Activated CD4-positive, alpha-beta T cell treated with anti-CD3 and anti-CD28 coated beads for 48 hours (primary cell): ENCODE results near the gene CD99.
"Not testable (repeated sequence)": the region's sequence is repeated elsewhere in the genome, so short reads cannot be mapped to it uniquely, and the experiment has no call there.

Source experiments
- DNase-seq: peaks from one replicate; pipeline ENCODE4 v3.0.0-alpha.2; 2020

CD99 gene

GRCh38 chrX:2732649-2733048 lies 41.6 kb downstream of the CD99 start:
- DNase-seq = no peak

GRCh38 chrX:2733286-2733685 lies 42.2 kb downstream of the CD99 start:
- no peak for DNase-seq

- no peak for DNase-seq
Observed at GRCh38 chrX:2735270-2735669, 44.2 kb downstream of the CD99 start.

GRCh38 chrX:2740672-2741071 lies 49.6 kb downstream of the CD99 start:
- no peak for DNase-seq

- DNase-seq = no peak
Observed at GRCh38 chrX:2741386-2741785, 50.3 kb downstream of the CD99 start.

- DNase-seq = not testable (repeated sequence)
Observed at GRCh38 chrX:2746250-2746649, 55.2 kb downstream of the CD99 start.

- no peak for DNase-seq
Observed at GRCh38 chrX:2748171-2748814, 57.2 kb downstream of the CD99 start.

GRCh38 chrX:2748815-2749188 lies 57.7 kb downstream of the CD99 start:
- DNase-seq = no peak

- no peak for DNase-seq
Observed at GRCh38 chrX:2751291-2751690, 60.2 kb downstream of the CD99 start.

GRCh38 chrX:2751874-2752300 lies 60.8 kb downstream of the CD99 start, which contains the start of gene XG:
Gene XG, plus strand, starts transcription at chrX:2752040. Its CDS starts 235 bp downstream, at chrX:2752275.
- not testable (repeated sequence) for DNase-seq

GRCh38 chrX:2752441-2752840 lies 61.3 kb downstream of the CD99 start:
- DNase-seq = not testable (repeated sequence)

- DNase-seq = not testable (repeated sequence)
Observed at GRCh38 chrX:2755163-2755715, 64.1 kb downstream of the CD99 start.

GRCh38 chrX:2756548-2756947 lies 65.5 kb downstream of the CD99 start:
- DNase-seq = no peak

- DNase-seq = no peak
Observed at GRCh38 chrX:2761246-2761645, 70.2 kb downstream of the CD99 start.

- DNase-seq = not testable (repeated sequence)
Observed at GRCh38 chrX:2762671-2763070, 71.6 kb downstream of the CD99 start.

- DNase-seq = not testable (repeated sequence)
Observed at GRCh38 chrX:2764766-2765548, 73.9 kb downstream of the CD99 start.

GRCh38 chrX:2765549-2765830 lies 74.4 kb downstream of the CD99 start:
- DNase-seq = no peak

GRCh38 chrX:2766906-2767305 lies 75.8 kb downstream of the CD99 start:
- no peak for DNase-seq

- no peak for DNase-seq
Observed at GRCh38 chrX:2767631-2768455, 76.7 kb downstream of the CD99 start.

GRCh38 chrX:2769615-2770014 lies 78.5 kb downstream of the CD99 start:
- DNase-seq = no peak

- not testable (repeated sequence) for DNase-seq
Observed at GRCh38 chrX:2773166-2774055, 82.3 kb downstream of the CD99 start.

GRCh38 chrX:2774057-2774456 lies 83.0 kb downstream of the CD99 start:
- DNase-seq = no peak
